ENCODE measurements around the gene PYGB.
A peak's percentile ranks its signal among the peaks of the same experiment; 100 is the strongest.

PYGB gene

GRCh38 chr20:25247956-25248785, at the start of gene PYGB:
Gene PYGB (plus strand): TSS chr20:25248085. CDS start chr20:25248179, 94 bp downstream.
- DNase-seq, result peak; percentile 7

GRCh38 chr20:25198663-25199383, 49.1 kb upstream of the PYGB start:
- no peak for DNase-seq

GRCh38 chr20:25199473-25200260, 48.2 kb upstream of the PYGB start:
- DNase-seq, result no peak

GRCh38 chr20:25203089-25203488, 44.8 kb upstream of the PYGB start:
- no peak for DNase-seq

GRCh38 chr20:25203871-25204320, 44.0 kb upstream of the PYGB start:
- no peak for DNase-seq

- no peak for DNase-seq
Measured at GRCh38 chr20:25204550-25205276, 43.2 kb upstream of the PYGB start.

GRCh38 chr20:25205277-25206062, 42.4 kb upstream of the PYGB start:
- no peak for DNase-seq

- no peak for DNase-seq
Measured at GRCh38 chr20:25206063-25206403, 41.9 kb upstream of the PYGB start.

GRCh38 chr20:25206548-25206947, 41.3 kb upstream of the PYGB start:
- DNase-seq, result no peak

GRCh38 chr20:25207149-25207959, 40.5 kb upstream of the PYGB start:
- no peak for DNase-seq

- no peak for DNase-seq
Measured at GRCh38 chr20:25207960-25208534, 39.8 kb upstream of the PYGB start.

- no peak for DNase-seq
Measured at GRCh38 chr20:25209400-25209799, 38.5 kb upstream of the PYGB start.

GRCh38 chr20:25209911-25210310, 38.0 kb upstream of the PYGB start:
- no peak for DNase-seq

GRCh38 chr20:25211273-25211672, 36.6 kb upstream of the PYGB start:
- no peak for DNase-seq

- no peak for DNase-seq
Measured at GRCh38 chr20:25212242-25212641, 35.6 kb upstream of the PYGB start.

GRCh38 chr20:25213566-25214425, 34.1 kb upstream of the PYGB start:
- no peak for DNase-seq

- DNase-seq, result no peak
Measured at GRCh38 chr20:25214426-25214790, 33.5 kb upstream of the PYGB start.

- DNase-seq, result no peak
Measured at GRCh38 chr20:25214819-25215218, 33.1 kb upstream of the PYGB start.

- no peak for DNase-seq
Measured at GRCh38 chr20:25215521-25215920, 32.4 kb upstream of the PYGB start.
